T-helper 22 cell (primary cell): Measurements from ENCODE around the gene SCD.
"Not testable (repeated sequence)": the region's sequence is repeated elsewhere in the genome, so short reads cannot be mapped to it uniquely, and the experiment has no call there.

Experiments used
- DNase-seq: peaks from one replicate; pipeline ENCODE4 v3.0.0-alpha.2; 2020; ENCODE audit warnings: low read depth

The SCD gene

DNA sequence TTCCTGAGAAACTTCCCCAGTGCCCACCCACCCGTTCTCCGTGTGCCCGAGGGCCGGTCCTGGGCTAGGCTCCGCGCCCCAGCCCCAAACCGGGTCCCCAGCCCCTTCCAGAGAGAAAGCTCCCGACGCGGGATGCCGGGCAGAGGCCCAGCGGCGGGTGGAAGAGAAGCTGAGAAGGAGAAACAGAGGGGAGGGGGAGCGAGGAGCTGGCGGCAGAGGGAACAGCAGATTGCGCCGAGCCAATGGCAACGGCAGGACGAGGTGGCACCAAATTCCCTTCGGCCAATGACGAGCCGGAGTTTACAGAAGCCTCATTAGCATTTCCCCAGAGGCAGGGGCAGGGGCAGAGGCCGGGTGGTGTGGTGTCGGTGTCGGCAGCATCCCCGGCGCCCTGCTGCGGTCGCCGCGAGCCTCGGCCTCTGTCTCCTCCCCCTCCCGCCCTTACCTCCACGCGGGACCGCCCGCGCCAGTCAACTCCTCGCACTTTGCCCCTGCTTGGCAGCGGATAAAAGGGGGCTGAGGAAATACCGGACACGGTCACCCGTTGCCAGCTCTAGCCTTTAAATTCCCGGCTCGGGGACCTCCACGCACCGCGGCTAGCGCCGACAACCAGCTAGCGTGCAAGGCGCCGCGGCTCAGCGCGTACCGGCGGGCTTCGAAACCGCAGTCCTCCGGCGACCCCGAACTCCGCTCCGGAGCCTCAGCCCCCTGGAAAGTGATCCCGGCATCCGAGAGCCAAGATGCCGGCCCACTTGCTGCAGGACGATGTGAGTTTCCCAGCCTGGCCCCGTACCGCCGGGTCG, at the start of gene SCD:
Gene SCD (plus strand): TSS at position 469 of the 803 bp plus-strand sequence. CDS start 272 bp downstream, at position 741.
- peak; percentile 65 for DNase-seq

DNA sequence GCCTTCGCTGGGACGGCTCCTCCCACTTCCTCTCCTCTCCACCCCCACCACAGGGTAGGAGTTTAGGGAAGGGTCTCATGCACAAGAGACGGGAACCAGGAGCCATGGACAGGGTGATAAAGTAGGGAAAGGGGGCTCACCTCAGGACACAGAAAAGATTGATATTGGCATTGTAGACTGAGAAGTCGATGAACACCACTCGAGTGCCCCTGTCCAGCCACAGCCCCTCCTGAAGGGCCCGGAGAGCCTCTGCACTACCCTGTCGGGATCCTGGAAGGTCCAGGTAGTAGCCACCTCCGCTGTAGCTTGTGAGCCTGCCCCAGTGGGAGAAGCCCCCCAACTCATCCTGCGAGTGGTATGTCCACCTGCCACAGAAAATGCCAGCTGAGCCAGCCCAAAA, 49.8 kb upstream of the SCD start:
- DNase-seq, result no peak

DNA sequence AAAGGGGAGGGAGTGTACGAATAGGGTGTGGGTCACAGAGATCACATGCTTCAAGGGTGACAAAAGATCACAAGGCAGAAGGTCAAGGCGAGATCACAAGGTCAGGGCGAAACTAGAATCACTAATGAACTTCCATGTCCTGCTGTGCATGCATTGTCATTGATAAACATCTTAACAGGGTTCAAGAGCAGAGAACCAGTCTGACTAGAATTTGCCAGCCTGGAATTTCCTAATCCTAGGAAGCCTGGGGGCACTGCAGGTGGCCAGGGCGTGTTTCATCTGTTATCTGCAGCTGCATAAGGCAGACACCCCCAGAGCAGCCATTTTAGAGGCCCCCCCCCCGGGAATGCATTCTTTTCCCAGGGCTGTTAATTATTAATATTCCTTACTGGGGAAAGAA, 45.9 kb upstream of the SCD start:
- not testable (repeated sequence) for DNase-seq

DNA sequence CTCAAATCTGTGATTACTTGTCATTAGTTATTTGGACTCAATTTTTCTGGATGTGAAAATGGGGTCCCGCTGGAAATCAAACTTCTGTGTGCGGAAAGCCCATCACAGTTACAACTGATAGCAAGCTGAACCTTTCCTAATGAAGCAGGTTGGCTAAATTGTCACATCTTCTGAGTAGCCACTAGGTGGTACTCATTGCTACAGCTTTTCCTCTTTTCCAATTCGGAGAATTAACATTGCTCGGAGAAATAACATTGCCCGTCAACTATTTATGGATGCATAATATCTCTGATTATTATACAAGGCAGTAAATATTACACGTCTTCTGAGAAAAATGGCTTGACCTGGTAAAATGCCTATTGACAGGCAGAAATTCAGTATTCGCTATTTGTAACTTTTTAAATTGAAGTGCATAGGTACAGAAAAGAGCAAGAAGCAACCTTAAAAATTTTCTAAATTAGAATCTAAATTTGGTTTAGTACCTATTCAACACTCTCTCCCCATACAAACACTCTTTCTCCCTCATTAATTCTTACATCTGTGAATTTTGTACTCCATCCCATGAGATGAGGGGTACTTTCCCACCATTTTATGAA, 43.2 kb upstream of the SCD start:
- no peak for DNase-seq

DNA sequence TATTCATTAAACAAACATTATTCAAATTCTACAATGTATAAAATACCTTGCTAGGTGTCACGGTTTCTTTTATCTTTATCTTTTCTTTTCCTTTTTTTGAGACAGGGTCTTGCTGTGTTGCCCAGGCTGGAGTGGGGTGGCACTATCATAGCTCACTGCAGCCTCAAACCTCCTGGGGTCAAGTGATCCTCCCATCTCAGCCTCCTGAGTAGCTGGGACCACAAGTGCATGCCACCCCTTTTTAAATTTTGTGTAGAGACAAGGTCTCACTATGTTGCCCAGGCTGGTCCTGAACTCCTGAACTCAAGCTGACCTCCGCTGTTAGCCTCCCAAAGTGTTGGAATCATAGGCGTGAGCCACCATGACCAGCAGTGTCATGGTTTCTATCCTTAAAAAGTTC, 42.6 kb upstream of the SCD start:
- no peak for DNase-seq

DNA sequence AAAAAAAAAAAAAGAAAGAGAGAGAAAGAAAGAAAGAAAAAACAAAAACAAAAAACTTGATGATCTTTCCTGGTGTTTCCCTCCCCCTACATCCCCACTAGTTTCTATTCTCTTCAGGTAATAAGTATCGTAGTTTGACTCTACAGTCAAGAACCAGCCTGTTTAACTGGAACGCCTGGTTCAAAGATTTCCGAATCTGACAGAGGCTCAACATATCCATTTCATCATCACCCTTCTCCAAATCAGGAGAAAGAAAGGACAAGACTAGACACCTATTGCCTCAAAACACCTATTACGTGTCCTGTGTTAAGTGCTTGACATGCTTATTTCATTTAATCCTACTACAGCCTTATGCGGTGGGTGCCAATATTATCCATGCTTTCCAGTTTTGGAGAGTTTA, 40.2 kb upstream of the SCD start:
- DNase-seq, result no peak

DNA sequence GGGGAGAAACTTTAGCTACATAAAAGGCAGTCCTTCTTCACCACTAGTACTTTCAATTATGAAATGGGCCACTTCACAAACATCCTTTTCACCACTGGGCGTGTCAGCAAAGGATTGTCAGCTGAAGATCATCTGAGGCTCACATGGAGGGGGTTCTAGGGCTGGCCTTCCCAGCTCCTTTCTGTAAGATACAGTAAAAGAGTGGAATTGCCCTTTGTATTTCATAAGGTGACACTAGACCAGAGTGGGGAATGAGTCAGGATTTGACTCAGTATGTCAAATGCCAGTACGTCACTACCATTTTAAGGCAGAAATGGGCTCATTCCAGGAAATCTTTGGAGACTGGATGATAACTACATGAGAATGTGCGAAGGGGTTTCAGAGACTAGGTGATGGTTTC, 39.3 kb upstream of the SCD start:
- DNase-seq, result no peak

DNA sequence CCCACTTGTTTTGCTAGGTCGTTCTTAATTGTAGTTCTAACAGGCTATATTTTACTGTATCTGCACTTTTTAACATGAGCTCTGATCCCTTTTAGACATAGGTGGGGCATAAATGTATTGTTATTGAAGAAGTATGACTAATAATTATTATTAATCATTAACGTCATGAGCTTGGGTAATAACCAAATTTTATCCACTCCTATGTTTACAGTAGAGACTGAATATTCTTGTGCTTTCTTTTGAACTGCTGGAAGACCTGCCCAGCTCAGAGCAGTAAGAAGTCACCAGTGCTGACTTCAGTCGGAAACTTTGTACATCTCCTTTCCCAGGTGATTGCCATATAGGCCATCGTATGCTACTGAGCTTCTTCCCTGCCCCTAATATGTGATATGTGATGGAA, 35.7 kb upstream of the SCD start:
- DNase-seq, result no peak

DNA sequence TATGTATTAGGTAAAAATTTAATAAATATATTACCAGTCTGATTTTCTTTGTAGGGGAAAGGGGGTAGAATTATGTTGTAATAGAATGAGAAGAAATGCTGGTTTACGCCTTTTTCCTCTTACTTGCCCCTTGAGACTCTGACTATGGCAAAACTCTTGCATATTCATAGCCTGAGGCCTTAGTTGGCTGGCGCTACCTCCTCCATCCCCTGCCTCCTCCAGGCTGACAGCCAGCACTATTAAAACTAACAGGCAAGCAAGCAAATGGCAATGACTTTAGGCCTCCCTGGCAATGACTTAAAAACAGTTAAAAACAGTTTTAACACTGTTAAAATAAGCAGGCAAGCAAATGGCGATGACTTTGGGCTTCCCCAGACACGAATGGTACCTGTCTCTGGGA, 31.4 kb upstream of the SCD start:
- DNase-seq, result no peak

DNA sequence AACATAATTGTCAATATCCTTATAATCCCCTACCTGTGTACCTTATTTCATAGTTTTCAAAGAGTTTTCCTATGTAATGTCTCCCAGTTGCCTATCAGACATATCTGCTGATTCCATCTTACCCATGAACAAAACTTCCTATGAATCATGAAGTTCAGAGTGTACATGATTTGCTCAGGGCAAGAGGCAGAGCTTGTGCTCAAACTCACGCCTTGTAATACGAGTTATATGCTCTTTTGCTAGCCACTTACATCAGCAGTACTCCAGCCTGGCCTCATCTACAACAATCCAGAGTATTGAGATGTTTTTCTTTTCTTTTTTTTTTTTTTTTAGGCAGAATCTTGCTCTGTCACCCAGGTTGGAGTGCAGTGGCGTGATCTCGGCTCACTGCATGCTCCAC, 28.8 kb upstream of the SCD start:
- DNase-seq, result no peak

DNA sequence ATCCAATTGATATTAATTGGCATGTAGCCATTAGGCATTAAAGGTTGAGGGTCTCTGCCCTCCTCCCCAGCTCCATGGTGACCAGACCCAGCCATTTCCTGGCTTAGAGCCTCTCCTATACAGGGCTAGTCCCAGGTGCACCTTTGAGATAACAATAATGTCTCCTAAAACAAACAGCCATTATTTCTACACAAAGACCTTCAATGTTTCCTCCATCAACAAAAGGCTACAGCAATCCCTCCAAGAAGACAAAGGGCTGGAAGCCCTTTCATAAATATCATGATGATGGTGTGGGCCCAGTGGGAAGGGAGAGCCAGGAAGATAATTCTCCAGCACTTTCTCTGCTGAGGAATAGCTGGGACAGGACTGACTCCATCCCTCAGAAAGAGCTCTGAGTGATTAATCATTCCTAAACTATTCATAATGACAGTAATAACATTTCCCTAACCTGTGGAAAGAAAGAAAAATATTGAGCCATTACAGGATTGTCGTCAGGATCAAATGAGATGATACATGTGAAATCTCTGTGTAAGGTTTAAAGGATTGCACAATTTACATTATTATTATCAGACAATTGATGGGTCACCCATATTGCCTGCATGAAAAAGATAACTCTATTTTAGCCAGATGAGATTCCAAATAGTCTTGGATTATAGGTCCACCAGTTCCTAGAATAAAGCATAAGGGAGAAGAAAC, 27.2 kb upstream of the SCD start:
- no peak for DNase-seq

DNA sequence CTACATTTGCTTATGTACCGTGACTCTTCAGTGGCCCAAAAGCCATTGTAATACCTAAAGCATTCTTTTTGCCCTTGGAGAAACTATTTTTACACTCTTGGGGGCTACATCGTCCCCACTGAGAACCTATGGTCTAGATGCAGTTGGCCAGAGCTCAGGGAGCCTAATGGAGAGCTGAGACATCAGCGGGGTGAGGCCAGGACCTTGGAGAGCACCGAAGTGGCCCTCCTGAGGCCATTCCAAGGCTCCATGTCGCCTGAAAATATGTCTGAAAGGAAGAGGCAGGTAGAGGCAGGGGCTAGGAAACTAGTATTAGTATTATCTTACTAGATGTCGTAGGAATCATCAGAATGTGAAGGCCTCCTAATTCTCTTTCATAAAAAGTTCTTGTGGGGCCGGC, 21.9 kb upstream of the SCD start:
- no peak for DNase-seq

DNA sequence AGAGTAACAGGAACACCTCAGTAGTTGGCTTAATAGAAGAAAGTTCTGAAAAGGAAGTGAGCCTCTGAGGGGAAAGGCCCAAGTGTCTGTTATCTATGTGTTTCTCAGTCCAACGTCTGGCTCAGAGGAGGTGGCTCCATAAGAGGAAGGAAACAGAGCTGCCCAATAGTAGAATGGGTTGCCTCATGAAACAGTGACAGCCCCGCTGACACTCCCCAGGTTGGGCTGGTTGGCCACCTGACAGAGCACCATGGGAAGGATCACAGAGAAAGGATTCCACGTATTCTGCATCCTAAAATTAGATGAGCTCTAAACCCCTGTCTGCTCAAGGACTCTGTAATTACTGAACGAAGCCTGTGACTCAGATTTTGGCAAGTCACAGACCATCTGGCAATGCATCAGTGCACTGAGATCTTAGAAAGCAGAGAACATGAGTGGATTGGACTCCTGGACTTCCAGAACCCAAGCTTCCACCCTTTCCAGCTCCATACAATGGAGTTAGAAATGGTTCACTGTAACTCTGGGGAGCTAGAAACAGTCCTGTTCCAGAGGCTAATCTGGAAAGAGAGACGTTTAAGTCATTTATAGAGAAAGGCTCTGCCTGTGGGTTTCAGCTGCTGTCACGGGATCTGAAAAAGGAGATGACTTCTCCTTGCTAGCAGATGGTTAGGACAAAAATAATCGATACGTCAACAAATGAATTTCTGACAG, 19.9 kb upstream of the SCD start:
- no peak for DNase-seq

DNA sequence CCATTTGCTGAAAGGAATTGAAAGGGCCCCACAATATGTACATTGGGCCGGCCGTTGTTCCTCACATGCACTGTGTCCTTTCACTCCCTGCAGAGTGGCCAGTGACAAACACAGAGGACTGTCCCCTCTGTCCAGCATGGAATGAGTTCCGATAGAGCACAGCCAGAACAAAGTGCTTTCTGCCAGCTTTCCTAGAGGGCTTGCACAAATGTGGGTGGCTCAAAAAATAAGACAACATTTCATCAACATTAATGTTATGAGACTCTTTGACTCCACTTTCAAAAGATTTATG, 19.4 kb upstream of the SCD start:
- DNase-seq, result no peak

DNA sequence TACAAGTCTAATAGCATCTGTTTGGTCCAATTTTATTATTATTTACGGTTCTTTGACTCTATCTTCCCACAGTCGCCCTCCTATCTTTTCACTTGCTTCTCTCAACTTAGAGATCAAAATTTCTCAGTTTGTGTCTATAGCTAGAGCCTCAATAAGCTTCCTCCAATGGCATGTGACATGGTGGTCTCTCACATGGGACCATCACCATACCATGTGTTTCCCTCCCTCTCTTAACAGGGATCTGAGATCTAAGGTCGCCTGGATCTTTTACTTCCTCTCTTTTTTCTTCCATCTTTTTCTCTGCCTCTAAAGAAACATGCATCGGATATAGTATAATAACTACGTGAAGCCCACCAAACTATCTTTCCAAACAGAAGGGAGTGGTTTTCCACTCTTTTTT, 18.8 kb upstream of the SCD start:
- DNase-seq, result no peak

DNA sequence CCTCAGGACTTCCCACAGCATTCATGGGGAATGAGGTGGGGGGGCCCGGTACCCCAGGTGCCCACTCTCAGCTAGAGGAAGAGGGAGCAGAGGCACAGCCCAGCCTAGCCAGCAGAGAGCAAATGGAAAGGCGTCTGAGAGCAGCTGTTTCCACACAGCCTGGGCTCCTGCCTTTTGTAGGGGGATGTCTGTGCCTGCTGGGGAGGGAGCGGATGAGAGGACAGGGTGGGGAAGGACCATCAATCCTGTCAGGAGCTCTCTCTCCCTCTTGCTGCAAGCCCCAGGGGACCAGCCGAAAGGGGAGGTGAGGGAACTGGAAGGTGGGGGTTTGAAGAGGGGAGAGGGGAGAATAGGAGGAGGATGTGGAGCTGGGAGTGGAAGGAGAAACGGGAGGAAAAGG, 17.0 kb upstream of the SCD start, which contains the start of gene PKD2L1:
Gene PKD2L1 (minus strand): TSS at position 150 of the 400 bp plus-strand sequence. CDS start 125 bp downstream, at position 25.
- DNase-seq, result no peak

DNA sequence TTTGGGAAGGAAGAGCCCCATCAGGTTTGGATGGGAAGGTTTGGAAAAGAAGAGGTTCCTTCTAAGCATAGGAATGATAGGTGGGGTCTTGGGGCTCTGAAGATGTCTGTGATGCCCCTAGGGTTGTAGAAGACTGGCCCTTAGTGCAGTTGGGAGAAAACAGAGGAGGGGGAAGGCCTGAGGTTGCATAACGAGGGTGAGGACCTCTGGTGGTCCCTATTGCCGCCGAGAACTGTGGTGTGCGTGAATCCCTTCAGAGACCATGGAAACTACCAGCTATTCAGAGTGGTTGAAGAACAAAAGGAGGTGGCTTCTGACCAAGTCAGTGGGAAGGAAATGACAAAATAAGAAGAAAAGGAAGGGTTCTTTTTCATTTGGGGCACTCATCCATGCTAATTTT, 13.9 kb upstream of the SCD start:
- no peak for DNase-seq

DNA sequence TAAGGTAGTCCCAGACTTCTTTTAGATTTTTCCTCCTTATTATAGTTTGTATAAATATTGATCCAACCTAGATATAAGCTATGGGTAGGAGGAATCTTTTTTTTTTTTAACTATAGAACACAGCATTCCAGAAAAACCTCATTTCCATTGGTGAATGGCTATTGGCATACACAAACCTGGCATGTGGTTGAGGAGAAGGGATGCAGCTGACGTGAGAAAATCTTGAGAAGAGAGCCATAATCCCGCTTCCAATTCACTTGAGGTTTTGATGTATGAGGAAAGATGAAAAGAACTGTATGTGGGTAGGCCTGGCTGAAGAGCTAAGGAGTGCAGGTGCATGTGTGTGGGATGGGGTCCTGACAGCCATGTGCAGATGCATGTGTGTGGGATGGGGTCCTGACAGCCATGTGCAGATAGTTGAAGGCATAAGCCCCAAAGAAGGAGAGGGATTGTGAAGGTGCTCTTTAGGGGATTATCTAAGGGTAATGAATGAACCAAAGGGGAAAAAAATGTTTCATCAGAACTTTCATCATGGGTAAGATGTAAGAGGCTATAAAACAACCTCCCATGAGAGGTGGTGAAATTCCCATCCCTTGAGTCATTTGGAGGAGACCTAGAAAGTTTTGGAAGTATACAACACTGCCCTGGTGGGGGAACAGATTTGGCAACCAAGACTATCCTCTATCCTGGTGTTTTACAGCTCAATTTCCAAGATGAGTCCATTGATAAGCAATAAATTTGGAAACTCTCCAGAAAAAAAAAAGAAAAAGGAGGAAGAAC, 13.2 kb upstream of the SCD start:
- no peak for DNase-seq

DNA sequence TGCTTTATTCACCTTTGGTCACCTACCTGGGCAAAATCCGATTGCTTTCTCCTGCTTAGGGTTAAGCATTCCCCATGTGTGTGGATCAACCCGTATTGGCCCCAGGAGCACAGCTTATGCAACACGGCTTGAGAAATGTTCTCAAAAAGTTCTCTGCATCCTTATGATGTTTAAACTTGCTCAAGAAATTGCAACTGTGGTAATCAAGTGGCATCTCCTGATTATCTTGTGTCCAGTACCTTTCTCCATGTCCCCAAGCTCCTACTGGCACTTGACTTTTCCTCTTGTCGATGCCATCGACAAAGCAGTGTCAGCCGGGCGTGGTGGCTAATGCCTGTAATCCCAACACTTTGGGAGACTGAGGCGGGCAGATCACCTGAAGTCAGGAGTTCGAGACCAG, 12.3 kb upstream of the SCD start:
- DNase-seq, result no peak

DNA sequence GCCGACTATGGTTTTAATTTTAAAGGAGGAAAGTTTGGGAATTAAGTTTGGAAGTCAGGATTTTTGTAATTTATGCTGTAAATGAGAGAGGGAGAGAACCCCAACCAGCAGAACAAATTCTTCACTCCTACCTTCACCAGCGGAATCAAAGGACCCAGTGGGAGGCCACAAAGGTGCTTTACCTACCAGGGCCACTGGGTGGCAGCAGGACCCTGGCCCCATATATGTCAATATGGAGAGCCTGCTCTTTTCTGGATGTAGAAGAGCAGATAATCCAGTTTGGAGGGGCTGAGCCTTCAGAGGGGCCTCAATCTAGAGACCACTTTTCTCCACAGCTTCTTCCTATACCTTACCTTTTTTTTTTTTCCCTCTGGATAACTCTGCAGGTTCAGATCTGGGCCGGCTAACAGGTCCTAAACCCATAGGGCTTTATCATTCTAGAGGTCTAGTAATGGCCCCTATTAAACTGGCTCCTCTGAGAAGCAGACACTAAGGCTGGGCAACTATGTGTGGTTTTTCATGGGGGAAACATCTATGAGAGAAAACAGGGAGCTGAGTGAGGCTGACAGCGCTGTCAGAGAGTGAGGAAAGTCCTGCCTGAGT, 8.5 kb upstream of the SCD start:
- DNase-seq, result peak; percentile 33

DNA sequence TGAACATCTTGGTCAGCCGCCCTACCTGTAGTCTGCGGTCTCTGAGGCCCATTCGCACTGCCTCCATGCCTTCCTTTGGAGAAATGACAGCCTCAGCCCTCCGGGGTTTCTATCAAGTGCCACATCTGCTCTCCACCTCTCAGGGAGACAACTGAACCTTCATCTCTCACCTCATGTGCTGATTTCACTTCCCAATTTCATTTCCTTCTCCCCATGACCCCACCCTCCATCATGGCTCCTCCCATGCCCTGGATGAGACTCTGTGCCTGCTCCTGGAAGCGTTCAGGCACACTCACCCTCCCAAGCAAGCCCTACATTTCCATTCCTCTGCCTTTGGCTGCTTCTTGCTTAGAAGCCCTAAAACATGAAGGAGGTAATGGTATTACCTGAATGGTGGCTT, 7.8 kb upstream of the SCD start:
- DNase-seq, result no peak
